Measurements from ENCODE around the gene PPIP5K1.

The PPIP5K1 gene

GRCh38 chr15:43488790-43489189 lies 101.2 kb downstream of the PPIP5K1 start:
- DNase-seq (ENCODE audit: low read depth): no peak

GRCh38 chr15:43487271-43487895 lies 102.6 kb downstream of the PPIP5K1 start:
- no peak for DNase-seq (ENCODE audit: low read depth)

- DNase-seq (ENCODE audit: low read depth): no peak
Measured at GRCh38 chr15:43484455-43484854, 105.6 kb downstream of the PPIP5K1 start.

Data from stromal cell of bone marrow (primary cell).